Adrenal gland (tissue), 12 donors: ENCODE measurements around the gene ERAP2. TPM values are rescaled to one million over a fixed set of nuclear protein-coding genes. Genes with fewer than 3 reads are reported as not detected.
A peak's percentile ranks its signal among the peaks of the same experiment; 100 is the strongest.
"Not testable (repeated sequence)": the region's sequence is repeated elsewhere in the genome, so short reads cannot be mapped to it uniquely, and the experiment has no call there.

Source experiments
- DNase-seq, 7 donors: peaks; one replicate each; pipeline ENCODE4 v3.0.0-alpha.2; 2019 to 2020
- H3K27ac ChIP-seq, 5 donors: fragments of 200-600 bp; sonication (generic) in 4 of 5; 1 replicate in 3 of 5; 2 replicates in 2 of 5; pipeline versions ENCODE4 v1.5.1 to v1.8.0; 2016 to 2020; ENCODE audit warnings: mild to moderate bottlenecking in 1 of 5
- H3K27me3 ChIP-seq: fragments of 200-600 bp; 2 replicates; pipeline ENCODE4 v1.8.0; 2021
- H3K36me3 ChIP-seq, 2 donors: fragments of 200-600 bp; replicated peaks in 1 of 2; 1 replicate in 1 of 2; 2 replicates in 1 of 2; pipeline versions ENCODE4 v1.5.1 to v1.8.0; 2018 to 2022
- H3K4me1 ChIP-seq, 2 donors: fragments of 200-600 bp; replicated peaks in 1 of 2; 1 replicate in 1 of 2; 2 replicates in 1 of 2; pipeline versions ENCODE4 v1.5.1 to v1.8.0; 2018 to 2021
- H3K4me3 ChIP-seq, 4 donors: fragments of 200-600 bp; sonication (generic) in 3 of 4; one replicate each; pipeline ENCODE4 v1.5.1; 2016 to 2018
- H3K9me3 ChIP-seq, 3 donors: fragments of 200-600 bp; sonication (generic) in 1 of 3; replicated peaks in 1 of 3; 1 replicate in 2 of 3; 2 replicates in 1 of 3; pipeline versions ENCODE4 v1.5.1 to v1.8.0; 2016 to 2021
- CTCF ChIP-seq, 6 experiments: fragments of 450-650 bp in 4 of 6; fragments of 200-600 bp in 2 of 6; sonication (generic) in 1 of 6; IDR thresholded peaks; 1 replicate in 5 of 6; 2 replicates in 1 of 6; pipeline versions ENCODE4 v1.5.1 to v1.8.0; 2016 to 2021; ENCODE audit warnings: antibody characterized with exemption in 6 of 6, mild to moderate bottlenecking in 2 of 6, moderate library complexity in 1 of 6
- POLR2A ChIP-seq, 2 donors: fragments of 450-650 bp; IDR thresholded peaks; one replicate each; pipeline ENCODE4 v1.6.1; 2017; ENCODE audit warnings: antibody characterized with exemption in 2 of 2, mild to moderate bottlenecking in 2 of 2, moderate library complexity in 1 of 2
- WGBS, 4 donors: extraction: QIAGEN DNeasy Blood & Tissue Kit in 2 of 4; methylation state at CpG; one replicate each; pipeline versions ENCODE4 v1.1.5 to v1.1.7; 2013 to 2017; 5-methylcytosine and 5-hydroxymethylcytosine counted together
- intact Hi-C, 2 donors: fragments of 100-400 bp; cut with DNase I; formaldehyde crosslinking; loops; one replicate each; pipeline versions ENCODE4 v1.14.1 to v1.15.0; 2022 to 2023
- polyA plus RNA-seq, 3 donors: library from polyadenylated mRNA; stranded (reverse); fragments of 200-250 nt in 2 of 3; fragments of 350-450 nt in 1 of 3; fragmentation: Illumina TruSeq in 1 of 3; extraction: RNeasy Lipid Tissue Mini Kit (QIAGEN cat#74804) in 1 of 3; gene quantifications; one replicate each; pipeline ENCODE4 v1.2.3, GENCODE V29; 2013 to 2014
- total RNA-seq, 9 donors: library from RNA; depleted of rRNA in 4 of 9; stranded (reverse); fragments of >200 nt in 4 of 9; fragments of 120-200 nt in 1 of 9; fragmentation: NEBNext Ultra II Directional in 1 of 9; extraction: Animal tissue kit (Norgen Biotek cat#: 25700) in 1 of 9; gene quantifications; one replicate each; pipeline versions ENCODE4 v1.1.0 to v1.2.4, GENCODE V29; 2013 to 2023
- donor health status: healthy with polysubstance abuse.
- donor health status: Bipolar disorder and iron deficiency.
- donor health status: DM: yes; HTN: yes; CAD: no.
- donor health status: DM: no; HTN: no; CAD: no.
- donor health status: DM: no; HTN: no; CAD: no.
- donor health status: DM: yes; HTN: yes; CAD: no.

The ERAP2 gene
- total and polyA plus RNA-seq, 12 donors: 0.94 to 32.1 (median 10.2) TPM

- no peak overlapping the region for H3K4me3 ChIP-seq
- no peak for DNase-seq
- no peak overlapping the region for H3K27ac ChIP-seq
- H3K27me3 ChIP-seq: no peaks in the 10 kb centered on the region
- no peaks in the 10 kb centered on the region for H3K36me3 ChIP-seq
- no peaks in the 10 kb centered on the region for H3K9me3 ChIP-seq
- 89 to 98% (median 97%) methylated on average over 1 of the region's 1 CpG for WGBS, 4 donors
- intact Hi-C loops: loop anchor here (10.0 kb wide), 4 partner anchors 53 to 283 kb away; partner anchors contain the start of gene LNPEP (in 1 of the 2)
- TF ChIP-seq POLR2A (IDR thresholded peaks at IDR 0.05) (no peak), CTCF (IDR thresholded peaks at IDR 0.05) (no peak)
- H3K4me1 ChIP-seq: peaks cover 0 to 5% of the 10 kb centered on the region in 2 donors
Measured at GRCh38 chr5:96871686-96872085, 4.6 kb upstream of the ERAP2 start.

- no peaks in the 10 kb centered on the region for H3K9me3 ChIP-seq
- no peak overlapping the region for H3K4me3 ChIP-seq
- H3K4me1 ChIP-seq: peaks cover 0 to 18% of the 10 kb centered on the region in 2 donors
- no peaks in the 10 kb centered on the region for H3K36me3 ChIP-seq
- no peak for DNase-seq
- TF ChIP-seq POLR2A (IDR thresholded peaks at IDR 0.05) (no peak), CTCF (IDR thresholded peaks at IDR 0.05) (no peak)
- intact Hi-C loops: loop anchor here (10.0 kb wide), 4 partner anchors 51 to 281 kb away; partner anchors contain the start of gene LNPEP (in 1 of the 2)
- H3K27ac ChIP-seq: no peak overlapping the region
- H3K27me3 ChIP-seq: no peaks in the 10 kb centered on the region
Measured at GRCh38 chr5:96873449-96873848, 2.9 kb upstream of the ERAP2 start.

- intact Hi-C loops: loop anchor here (10.0 kb wide), 4 partner anchors 50 to 280 kb away; partner anchors contain the start of gene LNPEP (in 1 of the 2)
Measured at GRCh38 chr5:96874631-96875030, 1.7 kb upstream of the ERAP2 start.

GRCh38 chr5:96875791-96876291, 459 bp upstream of the ERAP2 start:
- Histone ChIP-seq H3K27me3 (no peaks in the 10 kb centered on the region), H3K4me3 (peak overlapping the region; percentile 46 to 71 (median 66)), H3K4me1 (peaks cover 0 to 18% of the 10 kb centered on the region in 2 donors), H3K27ac (peak overlapping the region in 3 of 5 donors; percentile 50 to 81 (median 70)), H3K9me3 (no peaks in the 10 kb centered on the region), H3K36me3 (no peaks in the 10 kb centered on the region)
- peak in 3 of 7 donors; percentile 19 to 56 (median 23) for DNase-seq
- no peak for TF ChIP-seq CTCF (IDR thresholded peaks at IDR 0.05)
- TF ChIP-seq POLR2A (IDR thresholded peaks at IDR 0.05): no peak
- intact Hi-C loops: loop anchor here (10.0 kb wide), 4 partner anchors 49 to 279 kb away; partner anchors contain the start of gene LNPEP (in 1 of the 2)
- 2 to 9% (median 4%) methylated on average over 4 of the region's 4 CpGs for WGBS, 4 donors

More at GRCh38 chr5:96874631-96875030, 1.7 kb upstream of the ERAP2 start:
- H3K4me1 ChIP-seq: peaks cover 0 to 18% of the 10 kb centered on the region in 2 donors
- TF ChIP-seq CTCF (IDR thresholded peaks at IDR 0.05): no peak
- TF ChIP-seq POLR2A (IDR thresholded peaks at IDR 0.05): no peak
- DNase-seq: no peak
- H3K9me3 ChIP-seq: no peaks in the 10 kb centered on the region
- no peak overlapping the region for H3K27ac ChIP-seq
- no peaks in the 10 kb centered on the region for H3K27me3 ChIP-seq
- no peaks in the 10 kb centered on the region for H3K36me3 ChIP-seq
- 94 to 97% (median 96%) methylated on average over 2 of the region's 2 CpGs for WGBS, 4 donors
- no peak overlapping the region for H3K4me3 ChIP-seq

- intact Hi-C loops: loop anchor here (10.0 kb wide), 4 partner anchors 48 to 278 kb away; partner anchors contain the start of gene LNPEP (in 1 of the 2)
- peak overlapping the region in 2 of 5 donors; percentile 70 to 81 for H3K27ac ChIP-seq
- H3K27me3 ChIP-seq, H3K9me3 ChIP-seq, H3K36me3 ChIP-seq: not testable (repeated sequence)
- peak overlapping the region in 2 of 4 donors; percentile 46 to 71 for H3K4me3 ChIP-seq
- WGBS, 4 donors: 14 to 38% (median 28%) methylated on average over 12 of the region's 12 CpGs
- peaks cover 0 to 29% of the 10 kb centered on the region in 2 donors for H3K4me1 ChIP-seq
- peak in 2 of 7 donors; percentile 12 to 21 for DNase-seq
Measured at GRCh38 chr5:96876977-96877469, 723 bp downstream of the ERAP2 start.
